WTC11 (cell line): ENCODE results near the gene PIK3R1.

Experiments
- AFF4 ChIP-seq: sonication (generic); formaldehyde crosslinking; IDR thresholded peaks from 2 replicates; pipeline ENCODE4 v1.8.1; 2023; ENCODE audit warnings: mild to moderate bottlenecking, missing genetic modification reagents, borderline replicate concordance
- ATF3 ChIP-seq: sonication (generic); formaldehyde crosslinking; conservative IDR thresholded peaks from 2 replicates; pipeline ENCODE4 v1.8.1; 2022; ENCODE audit warnings: mild to moderate bottlenecking, missing genetic modification reagents
- CTCF ChIP-seq: fragments of 200-600 bp; IDR thresholded peaks from 2 replicates; pipeline ENCODE4 v1.8.0; 2022; ENCODE audit warnings: antibody characterized with exemption
- E2F1 ChIP-seq: sonication (generic); formaldehyde crosslinking; IDR thresholded peaks from 2 replicates; pipeline ENCODE4 v1.8.0; 2022; ENCODE audit warnings: mild to moderate bottlenecking, missing genetic modification reagents
- ERG ChIP-seq: fragments of 250-450 bp; sonication (Bioruptor Pico); IDR thresholded peaks from 2 replicates; pipeline ENCODE4 v1.8.0; 2021; ENCODE audit warnings: mild to moderate bottlenecking
- JUN ChIP-seq: sonication (generic); formaldehyde crosslinking; IDR thresholded peaks from 2 replicates; pipeline ENCODE4 v1.8.0; 2023; ENCODE audit warnings: mild to moderate bottlenecking, missing genetic modification reagents
- KAT7 ChIP-seq: sonication (generic); formaldehyde crosslinking; IDR thresholded peaks from 2 replicates; pipeline ENCODE4 v1.8.1; 2023; ENCODE audit warnings: missing genetic modification reagents, mild to moderate bottlenecking, borderline replicate concordance
- MXD4 ChIP-seq: fragments of 250-450 bp; sonication (Bioruptor Pico); IDR thresholded peaks from 2 replicates; pipeline ENCODE4 v1.8.0; 2021; ENCODE audit warnings: mild to moderate bottlenecking, moderate library complexity, borderline replicate concordance
- NFYB ChIP-seq: sonication (generic); formaldehyde crosslinking; conservative IDR thresholded peaks from 2 replicates; pipeline ENCODE4 v1.8.0; 2022; ENCODE audit warnings: low read depth, missing genetic modification reagents
- NR2C2 ChIP-seq: sonication (generic); formaldehyde crosslinking; IDR thresholded peaks from 2 replicates; pipeline ENCODE4 v1.8.0; 2022; ENCODE audit warnings: mild to moderate bottlenecking, missing genetic modification reagents
- USF1 ChIP-seq: sonication (generic); formaldehyde crosslinking; IDR thresholded peaks from 2 replicates; pipeline ENCODE4 v1.8.0; 2022; ENCODE audit warnings: mild to moderate bottlenecking, missing genetic modification reagents
- USF2 ChIP-seq: sonication (generic); formaldehyde crosslinking; IDR thresholded peaks from 2 replicates; pipeline ENCODE4 v1.8.1; 2023; ENCODE audit warnings: mild to moderate bottlenecking, missing genetic modification reagents, moderate library complexity
- ZNF121 ChIP-seq: sonication (generic); formaldehyde crosslinking; IDR thresholded peaks from 2 replicates; pipeline ENCODE4 v1.8.0; 2023; ENCODE audit warnings: missing genetic modification reagents

- TF ChIP-seq CTCF (no peak), KAT7 (CRISPR knock-in tag) (no peak), ERG (no peak), E2F1 (CRISPR knock-in tag) (no peak), ATF3 (CRISPR knock-in tag) (no peak), AFF4 (CRISPR knock-in tag) (no peak), JUN (CRISPR knock-in tag) (no peak), ZNF121 (CRISPR knock-in tag) (no peak), MXD4 (CRISPR knock-in tag) (no peak), USF1 (CRISPR knock-in tag) (no peak), NR2C2 (CRISPR knock-in tag) (no peak), NFYB (CRISPR knock-in tag) (no peak), USF2 (CRISPR knock-in tag) (no peak)
Observed at GRCh38 chr5:68283766-68284165, 68.2 kb downstream of the PIK3R1 start.
